Endothelial cell of umbilical vein (primary cell): ENCODE data around the gene TFF3. TPM values are rescaled to one million over a fixed set of nuclear protein-coding genes. Genes with fewer than 3 reads are reported as not detected.

ENCODE experiments used
- BruUV-seq: library from RNA; stranded (reverse); fragments of 400-500 nt; replicated peaks from 2 replicates; lab custom pipeline; 2021; lab: Mats Ljungman, UMichigan
- CTCF ChIA-PET: fragments of 300-600, 350-600 bp; sonication (Branson Sonifier 250); formaldehyde crosslinking; loops from one replicate; lab custom pipeline; 2021; ENCODE audit warnings: antibody characterized with exemption, inconsistent platforms; lab: Charles Lee
- POLR2A ChIA-PET: fragments of 300-600, 350-600 bp; sonication (Branson Sonifier 250); formaldehyde crosslinking; loops from one replicate; lab custom pipeline; 2021; ENCODE audit warnings: antibody characterized with exemption, inconsistent platforms; lab: Charles Lee
- DNase-seq: peaks from one replicate; pipeline ENCODE4 v3.0.0-alpha.2; 2011; ENCODE audit warnings: low read depth, low spot score
- FAIRE-seq: peaks from 2 replicates; lab custom pipeline; 2011; peaks lifted over from hg19 to GRCh38; lab: Jason Lieb, UNC
- H2AFZ ChIP-seq: 2 replicates; pipeline ENCODE4 v1.6.0; 2012; ENCODE audit warnings: low read depth, low read length, control low read depth, inconsistent platforms
- H3K27ac ChIP-seq: 2 replicates; pipeline ENCODE4 v1.5.1; 2011; ENCODE audit warnings: low read depth, mild to moderate bottlenecking, control low read depth, low read length, moderate library complexity; ENCODE audit not compliant: insufficient read depth
- H3K27me3 ChIP-seq, 2 experiments: 2 replicates each; pipeline versions ENCODE4 v1.6.0 to v1.6.1; 2011; ENCODE audit warnings: low read length in 2 of 2, mixed read lengths in 1 of 2; ENCODE audit not compliant: control insufficient read depth in 2 of 2, insufficient read depth in 2 of 2
- H3K36me3 ChIP-seq, 2 experiments: 2 replicates in 1 of 2; 3 replicates in 1 of 2; pipeline ENCODE4 v1.5.1; 2011; ENCODE audit warnings: low read length in 2 of 2, mild to moderate bottlenecking in 1 of 2, moderate library complexity in 1 of 2; ENCODE audit not compliant: control insufficient read depth in 2 of 2, insufficient read depth in 2 of 2; ENCODE audit errors: extremely low read depth in 1 of 2
- H3K4me1 ChIP-seq: 3 replicates; pipeline ENCODE4 v1.5.1; 2011; ENCODE audit warnings: mild to moderate bottlenecking, low read length; ENCODE audit not compliant: control insufficient read depth, insufficient read depth; ENCODE audit errors: extremely low read depth
- H3K4me2 ChIP-seq: 2 replicates; pipeline ENCODE4 v1.6.1; 2011; ENCODE audit warnings: low read length, control low read depth, mixed read lengths; ENCODE audit not compliant: insufficient read depth
- H3K4me3 ChIP-seq, 3 experiments: fragments of 200-600 bp in 1 of 3; sonication (generic), shearing (Covaris generic) in 1 of 3; replicated peaks in 1 of 3; 2 replicates each; pipeline ENCODE4 v1.5.1; 2011 to 2016; ENCODE audit warnings: control low read depth in 3 of 3, low read length in 3 of 3, mild to moderate bottlenecking in 2 of 3, inconsistent platforms in 1 of 3, low read depth in 1 of 3, moderate library complexity in 1 of 3; ENCODE audit not compliant: insufficient read depth in 1 of 3
- H3K79me2 ChIP-seq: 2 replicates; pipeline ENCODE4 v1.6.0; 2012; ENCODE audit warnings: low read length, inconsistent platforms; ENCODE audit not compliant: control insufficient read depth, insufficient read depth
- H3K9ac ChIP-seq: replicated peaks from 2 replicates; pipeline ENCODE3; 2011; ENCODE audit warnings: low read length, control low read depth; ENCODE audit not compliant: insufficient read depth; ENCODE audit errors: extremely low read depth
- H3K9me1 ChIP-seq: replicated peaks from 3 replicates; pipeline ENCODE4 v1.6.0; 2011; ENCODE audit warnings: mild to moderate bottlenecking, low read length; ENCODE audit not compliant: control insufficient read depth, insufficient read depth; ENCODE audit errors: extremely low read depth
- H3K9me3 ChIP-seq: replicated peaks from 2 replicates; pipeline ENCODE4 v1.5.1; 2012; ENCODE audit warnings: low read length, inconsistent platforms; ENCODE audit not compliant: control insufficient read depth, insufficient read depth
- H4K20me1 ChIP-seq: replicated peaks from 2 replicates; pipeline ENCODE3; 2011; ENCODE audit warnings: mild to moderate bottlenecking, low read length; ENCODE audit not compliant: control insufficient read depth, insufficient read depth; ENCODE audit errors: extremely low read depth
- CTCF ChIP-seq, 2 donors: IDR thresholded peaks; 1 replicate in 1 of 2; 2 replicates in 1 of 2; pipeline ENCODE4 v1.5.1; 2011; ENCODE audit warnings: low read length in 2 of 2, mild to moderate bottlenecking in 2 of 2, moderate library complexity in 2 of 2, control low read depth in 1 of 2, inconsistent platforms in 1 of 2, low read depth in 1 of 2; ENCODE audit not compliant: insufficient read depth in 1 of 2; ENCODE audit errors: extremely low read depth in 1 of 2
- EZH2 ChIP-seq: IDR thresholded peaks from 2 replicates; pipeline ENCODE4 v1.6.1; 2012; ENCODE audit warnings: borderline replicate concordance, low read depth, mild to moderate bottlenecking, moderate library complexity, low read length, inconsistent platforms; ENCODE audit not compliant: severe bottlenecking
- FOS ChIP-seq: IDR thresholded peaks from 2 replicates; pipeline ENCODE4 v1.6.1; 2011; ENCODE audit warnings: mild to moderate bottlenecking, low read length, moderate library complexity, borderline replicate concordance; ENCODE audit not compliant: insufficient read depth
- GATA2 ChIP-seq: IDR thresholded peaks from 2 replicates; pipeline ENCODE4 v1.7.0; 2011; ENCODE audit warnings: low read depth, mild to moderate bottlenecking, moderate library complexity, mixed read lengths, low read length; ENCODE audit not compliant: insufficient read length, insufficient read depth
- JUN ChIP-seq: IDR thresholded peaks from 2 replicates; pipeline ENCODE4 v1.6.1; 2011; ENCODE audit warnings: borderline replicate concordance, low read depth; ENCODE audit not compliant: insufficient read length, insufficient read depth
- MAX ChIP-seq: IDR thresholded peaks from 2 replicates; pipeline ENCODE4 v1.6.1; 2011; ENCODE audit not compliant: insufficient read depth, insufficient read length
- MYC ChIP-seq: IDR thresholded peaks from one replicate; pipeline ENCODE4 v1.6.1; 2011; ENCODE audit warnings: mild to moderate bottlenecking, low read depth, low read length
- POLR2A ChIP-seq: IDR thresholded peaks from 2 replicates; pipeline ENCODE4 v1.6.1; 2012; ENCODE audit warnings: low read depth, mild to moderate bottlenecking, control low read depth, low read length
- POLR2AphosphoS5 ChIP-seq: IDR thresholded peaks from 2 replicates; pipeline ENCODE4 v1.6.1; 2012; ENCODE audit warnings: low read depth, mild to moderate bottlenecking, control low read depth, low read length, moderate library complexity; ENCODE audit not compliant: insufficient read depth
- dilution Hi-C: fragments of 300-500 bp; cut with MboI; formaldehyde crosslinking; loops from one replicate; pipeline ENCODE4 v1.15.0; 2019; ENCODE audit warnings: low sequenced_read_pairs; ENCODE audit not compliant: extremely low pct_ligation_motif_present
- intact Hi-C: fragments of 100-400 bp; cut with micrococcal nuclease; formaldehyde crosslinking; loops from one replicate; pipeline ENCODE4 v1.10.0; 2022
- polyA plus RNA-seq, 4 experiments: library from polyadenylated mRNA; depleted of rRNA in 3 of 4; stranded (reverse) in 3 of 4; unstranded in 1 of 4; fragments of >200 nt; gene quantifications; 2 replicates each; pipeline versions ENCODE4 v1.2.1 to v1.2.3, GENCODE V29; 2011 to 2012; ENCODE audit warnings: missing spikeins in 1 of 4
- total RNA-seq: library from RNA; stranded (reverse); gene quantifications from 2 replicates; pipeline ENCODE4 v1.2.3, GENCODE V29; 2021

The TFF3 gene
- total and polyA plus RNA-seq, 2 donors (not counting 3 experiments of a cell fraction or from before 2014, with no cell fraction given), result 0.93 to 1.8 TPM

- DNase-seq, result no peak
- H3K9me1 ChIP-seq, result no peaks in the 10 kb centered on the region
- peaks cover 12% of the 10 kb centered on the region for H3K4me1 ChIP-seq
- no peaks in the 10 kb centered on the region for H3K79me2 ChIP-seq
- no peak overlapping the region for H3K4me3 ChIP-seq
- ChIA-PET CTCF (interaction anchor here (0.6 to 1.1 kb wide), 2 partner anchors 22 to 28 kb away, joined by 3 to 4 read pairs; no protein-coding TSS in a partner anchor), POLR2A (no interaction called here)
- H3K9ac ChIP-seq, result no peak overlapping the region
- no peaks in the 10 kb centered on the region for H3K27me3 ChIP-seq
- no peak overlapping the region for H3K27ac ChIP-seq
- H3K4me2 ChIP-seq, result no peak overlapping the region
- H3K9me3 ChIP-seq, result no peaks in the 10 kb centered on the region
- no peaks in the 10 kb centered on the region for H3K36me3 ChIP-seq
- no peak overlapping the region for H2AFZ ChIP-seq
- intact Hi-C loops (no loop called here), dilution Hi-C loops (no loop called here)
- no peak for FAIRE-seq
- H4K20me1 ChIP-seq, result no peaks in the 10 kb centered on the region
- TF ChIP-seq POLR2AphosphoS5 (no peak), POLR2A (no peak), CTCF (IDR thresholded peaks at IDR 0.05; ENCODE audit: extremely low read depth in 1 of 2, insufficient read depth in 1 of 2, low read depth in 1 of 2, low read length in 2 of 2) (no peak), EZH2 (no peak), MYC (no peak), MAX (no peak), FOS (no peak), JUN (no peak), GATA2 (no peak)
- no TSS peak for BruUV-seq
These were observed 34.0 kb downstream of the TFF3 start for GRCh38 chr21:42281181-42281680.
